Neural progenitor cell (in vitro differentiated cells): ENCODE results near the gene JUND. TPM values are rescaled to one million over a fixed set of nuclear protein-coding genes. Genes with fewer than 3 reads are reported as not detected.

Source experiments
- DNase-seq: peaks from one replicate; pipeline ENCODE4 v3.0.0-alpha.2; 2016; ENCODE audit warnings: low spot score
- H2AFZ ChIP-seq: fragments of 200-600 bp; sonication (generic); replicated peaks from 2 replicates; pipeline ENCODE4 v1.6.1; 2016; ENCODE audit warnings: antibody characterized with exemption
- H3F3A ChIP-seq: fragments of 200-600 bp; sonication (generic); 2 replicates; pipeline ENCODE4 v1.6.1; 2016; ENCODE audit warnings: antibody characterized with exemption, low read depth
- H3K27ac ChIP-seq: fragments of 200-600 bp; sonication (generic); 2 replicates; pipeline ENCODE4 v1.5.1; 2016; ENCODE audit warnings: mild to moderate bottlenecking
- H3K27me3 ChIP-seq: fragments of 200-600 bp; sonication (generic); 2 replicates; pipeline ENCODE4 v1.6.1; 2016; ENCODE audit warnings: mild to moderate bottlenecking, moderate library complexity
- H3K36me3 ChIP-seq: fragments of 200-600 bp; sonication (generic); 2 replicates; pipeline ENCODE4 v1.5.1; 2016
- H3K4me1 ChIP-seq: fragments of 200-600 bp; sonication (generic); 2 replicates; pipeline ENCODE4 v1.6.1; 2016; ENCODE audit warnings: mixed run types
- H3K4me2 ChIP-seq: fragments of 200-600 bp; sonication (generic); 2 replicates; pipeline ENCODE4 v1.6.1; 2016
- H3K4me3 ChIP-seq: fragments of 200-600 bp; sonication (generic); 2 replicates; pipeline ENCODE4 v1.5.1; 2016
- H3K79me2 ChIP-seq: fragments of 200-600 bp; sonication (generic); 2 replicates; pipeline ENCODE4 v1.6.1; 2016; ENCODE audit warnings: low read depth
- H3K9ac ChIP-seq: fragments of 200-600 bp; sonication (generic); 2 replicates; pipeline ENCODE4 v1.6.1; 2016
- H3K9me3 ChIP-seq: fragments of 200-600 bp; sonication (generic); 2 replicates; pipeline ENCODE4 v1.5.1; 2016; ENCODE audit warnings: low read depth
- H4K20me1 ChIP-seq: fragments of 200-600 bp; sonication (generic); 2 replicates; pipeline ENCODE4 v1.6.1; 2016; ENCODE audit warnings: low read depth
- H3K27ac Mint-ChIP-seq: 3 replicates; pipeline ENCODE4 v1.8.0; 2021; ENCODE audit warnings: mixed read lengths
- H3K27me3 Mint-ChIP-seq: 2 replicates; pipeline ENCODE4 v1.8.0; 2022; ENCODE audit warnings: low read depth, mild to moderate bottlenecking, inconsistent platforms, moderate library complexity, mixed read lengths; ENCODE audit not compliant: insufficient read depth
- H3K36me3 Mint-ChIP-seq: 3 replicates; pipeline ENCODE4 v1.8.0; 2021; ENCODE audit warnings: mixed read lengths
- H3K4me1 Mint-ChIP-seq: 3 replicates; pipeline ENCODE4 v1.8.0; 2021; ENCODE audit warnings: mixed read lengths
- H3K4me3 Mint-ChIP-seq: 3 replicates; pipeline ENCODE4 v1.8.0; 2021; ENCODE audit warnings: mild to moderate bottlenecking, moderate library complexity, mixed read lengths
- H3K9me3 Mint-ChIP-seq: 3 replicates; pipeline ENCODE4 v1.8.0; 2020; ENCODE audit warnings: mixed read lengths
- CTCF ChIP-seq: fragments of 200-600 bp; sonication (generic); IDR thresholded peaks from 2 replicates; pipeline ENCODE4 v1.5.1; 2017; ENCODE audit warnings: antibody characterized with exemption, mild to moderate bottlenecking
- EZH2 ChIP-seq: fragments of 200-600 bp; sonication (generic); IDR thresholded peaks from 2 replicates; pipeline ENCODE4 v1.6.1; 2017; ENCODE audit warnings: antibody characterized with exemption, mild to moderate bottlenecking, moderate library complexity
- EZH2phosphoT487 ChIP-seq: fragments of 200-600 bp; sonication (generic); IDR thresholded peaks from 2 replicates; pipeline ENCODE4 v1.6.1; 2017; ENCODE audit warnings: antibody characterized with exemption
- total RNA-seq: library from RNA; depleted of rRNA; stranded (reverse); fragments of >200 nt; gene quantifications from 2 replicates; pipeline ENCODE4 v1.2.3, GENCODE V29; 2015; ENCODE audit warnings: low replicate concordance

JUND gene
- total RNA-seq, 1 donor from 2014 or later: 51.7 TPM

- peaks cover 75% of the 10 kb centered on the region for H3K79me2 ChIP-seq
- Mint-ChIP-seq H3K4me1 (peaks cover 37% of the 10 kb centered on the region), H3K27ac (peak overlapping the region; percentile 46), H3K36me3 (peaks cover 9% of the 10 kb centered on the region), H3K27me3 (peaks cover 3% of the 10 kb centered on the region), H3K4me3 (peak overlapping the region; percentile 66), H3K9me3 (no peaks in the 10 kb centered on the region)
- H3K4me3 ChIP-seq: no peak overlapping the region
- no peaks in the 10 kb centered on the region for H3K36me3 ChIP-seq
- no peaks in the 10 kb centered on the region for H3K27me3 ChIP-seq
- no peak overlapping the region for H3K4me2 ChIP-seq
- H4K20me1 ChIP-seq: peaks cover 32% of the 10 kb centered on the region
- H3K9ac ChIP-seq: no peak overlapping the region
- no peak overlapping the region for H3K27ac ChIP-seq
- no peak overlapping the region for H2AFZ ChIP-seq
- peaks cover 35% of the 10 kb centered on the region for H3F3A ChIP-seq
- peaks cover 19% of the 10 kb centered on the region for H3K4me1 ChIP-seq
- TF ChIP-seq CTCF (no peak), EZH2phosphoT487 (no peak), EZH2 (no peak)
- no peak for DNase-seq
- no peaks in the 10 kb centered on the region for H3K9me3 ChIP-seq
Observed at GRCh38 chr19:18319591-18320135, 38.2 kb upstream of the JUND start.

GRCh38 chr19:18317961-18318800, 36.8 kb upstream of the JUND start:
- Histone ChIP-seq H3F3A (peaks cover 20% of the 10 kb centered on the region), H3K4me3 (no peak overlapping the region), H3K27ac (no peak overlapping the region), H3K9me3 (no peaks in the 10 kb centered on the region), H3K4me2 (no peak overlapping the region), H3K79me2 (peaks cover 90% of the 10 kb centered on the region), H3K36me3 (peaks cover 3% of the 10 kb centered on the region), H3K9ac (no peak overlapping the region), H2AFZ (no peak overlapping the region), H4K20me1 (peaks cover 47% of the 10 kb centered on the region), H3K4me1 (peaks cover 13% of the 10 kb centered on the region), H3K27me3 (no peaks in the 10 kb centered on the region)
- DNase-seq: no peak
- Mint-ChIP-seq H3K4me3 (no peak overlapping the region), H3K4me1 (peaks cover 25% of the 10 kb centered on the region), H3K36me3 (peaks cover 12% of the 10 kb centered on the region), H3K27me3 (peaks cover 3% of the 10 kb centered on the region), H3K27ac (no peak overlapping the region), H3K9me3 (no peaks in the 10 kb centered on the region)
- no peak for TF ChIP-seq CTCF
- TF ChIP-seq EZH2: no peak
- TF ChIP-seq EZH2phosphoT487: no peak

DNA sequence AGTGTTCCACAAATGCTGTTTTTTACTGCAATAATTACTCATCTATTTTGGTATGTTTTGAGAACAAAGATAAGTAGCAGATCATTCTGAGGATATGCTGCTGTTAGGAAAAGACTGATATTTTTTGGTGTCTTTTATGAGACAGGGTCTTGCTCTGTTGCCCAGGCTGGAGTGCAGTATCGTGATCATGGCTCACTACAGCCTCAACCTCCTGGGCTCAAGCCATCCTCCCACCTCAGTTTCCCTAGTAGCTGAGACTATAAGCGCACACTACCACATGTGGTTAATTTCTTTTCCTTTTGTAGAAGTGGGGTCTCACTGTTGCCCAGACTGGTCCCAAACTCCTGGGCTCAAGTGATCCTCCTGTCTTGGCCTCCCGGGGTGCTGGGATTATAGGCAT, 32.0 kb upstream of the JUND start:
- DNase-seq: no peak
- Histone ChIP-seq H3K4me1 (no peaks in the 10 kb centered on the region), H3K9ac (no peak overlapping the region), H3K27me3 (no peaks in the 10 kb centered on the region), H3K79me2 (peaks cover 54% of the 10 kb centered on the region), H3F3A (peaks cover 10% of the 10 kb centered on the region), H2AFZ (no peak overlapping the region), H3K36me3 (peaks cover 5% of the 10 kb centered on the region), H3K4me2 (no peak overlapping the region), H3K4me3 (no peak overlapping the region), H3K27ac (no peak overlapping the region), H3K9me3 (no peaks in the 10 kb centered on the region), H4K20me1 (peaks cover 57% of the 10 kb centered on the region)
- peaks cover 9% of the 10 kb centered on the region for H3K36me3 Mint-ChIP-seq
- no peaks in the 10 kb centered on the region for H3K9me3 Mint-ChIP-seq
- peaks cover 3% of the 10 kb centered on the region for H3K4me1 Mint-ChIP-seq
- H3K4me3 Mint-ChIP-seq: no peak overlapping the region
- no peaks in the 10 kb centered on the region for H3K27me3 Mint-ChIP-seq
- TF ChIP-seq EZH2 (no peak), EZH2phosphoT487 (no peak), CTCF (no peak)
- no peak overlapping the region for H3K27ac Mint-ChIP-seq
